A673 (cell line): Measurements from ENCODE around the gene TSKU. TPM values are rescaled to one million over a fixed set of nuclear protein-coding genes. Genes with fewer than 3 reads are reported as not detected.

ENCODE experiments used
- BruUV-seq: library from RNA; stranded (reverse); fragments of 400-500 nt; replicated peaks from 2 replicates; lab custom pipeline; 2021; lab: Mats Ljungman, UMichigan
- CTCF ChIA-PET: fragments of 300-600 bp; sonication (Branson Sonifier 250); formaldehyde crosslinking; loops from one replicate; lab custom pipeline; 2022; ENCODE audit warnings: antibody characterized with exemption; lab: Charles Lee
- POLR2A ChIA-PET: fragments of 300-600 bp; sonication (Branson Sonifier 250); formaldehyde crosslinking; loops from one replicate; lab custom pipeline; 2022; ENCODE audit warnings: antibody characterized with exemption; ENCODE audit not compliant: low non-redundant PET; lab: Charles Lee
- DNase-seq: peaks from one replicate; pipeline ENCODE4 v3.0.0-alpha.2; 2015; ENCODE audit warnings: low spot score
- H3K27ac ChIP-seq: fragments of 200-600 bp; sonication (generic); 2 replicates; pipeline ENCODE4 v1.5.1; 2016; ENCODE audit warnings: mixed run types, low read depth, mild to moderate bottlenecking, mixed read lengths, antibody characterized with exemption, low read length; ENCODE audit not compliant: poor library complexity, severe bottlenecking
- H3K27me3 ChIP-seq: fragments of 200-600 bp; sonication (generic); replicated peaks from 2 replicates; pipeline ENCODE4 v1.6.1; 2017; ENCODE audit warnings: mixed run types, low read depth, mild to moderate bottlenecking, mixed read lengths, antibody characterized with exemption, low read length; ENCODE audit not compliant: insufficient read depth, poor library complexity
- H3K36me3 ChIP-seq: fragments of 200-600 bp; sonication (generic); 2 replicates; pipeline ENCODE4 v1.6.1; 2016; ENCODE audit warnings: mixed run types, mild to moderate bottlenecking, mixed read lengths, antibody characterized with exemption, low read length; ENCODE audit not compliant: insufficient read depth, poor library complexity, severe bottlenecking
- H3K4me1 ChIP-seq: fragments of 200-600 bp; sonication (generic); 2 replicates; pipeline ENCODE4 v1.6.1; 2017; ENCODE audit warnings: mixed run types, mild to moderate bottlenecking, mixed read lengths, antibody characterized with exemption, low read length; ENCODE audit not compliant: insufficient read depth, poor library complexity, severe bottlenecking
- H3K4me3 ChIP-seq: fragments of 200-600 bp; sonication (generic); 2 replicates; pipeline ENCODE4 v1.5.1; 2016; ENCODE audit warnings: low read depth, mixed run types, mild to moderate bottlenecking, mixed read lengths, low read length; ENCODE audit not compliant: poor library complexity, severe bottlenecking
- H3K9me3 ChIP-seq: fragments of 200-600 bp; sonication (generic); 2 replicates; pipeline ENCODE4 v1.6.1; 2016; ENCODE audit warnings: mixed run types, low read depth, mild to moderate bottlenecking, mixed read lengths, antibody characterized with exemption, low read length; ENCODE audit not compliant: poor library complexity, severe bottlenecking
- CTCF ChIP-seq: fragments of 300-800, 200-600 bp; sonication (generic); conservative IDR thresholded peaks from 2 replicates; pipeline ENCODE4 v1.5.1; 2017; ENCODE audit warnings: low read depth, mild to moderate bottlenecking, antibody characterized with exemption, low read length, moderate library complexity, mixed read lengths
- EZH2 ChIP-seq: fragments of 200-600 bp; sonication (generic); IDR thresholded peaks from 2 replicates; pipeline ENCODE4 v1.6.1; 2017; ENCODE audit warnings: borderline replicate concordance, low read depth, mild to moderate bottlenecking, mixed read lengths, antibody characterized with exemption, low read length; ENCODE audit not compliant: poor library complexity, severe bottlenecking
- intact Hi-C: fragments of 100-400 bp; cut with micrococcal nuclease; formaldehyde crosslinking; loops from one replicate; pipeline ENCODE4 v1.10.0; 2022; ENCODE audit not compliant: unreplicated experiment
- total RNA-seq: library from RNA; stranded (reverse); gene quantifications from 2 replicates; pipeline ENCODE4 v1.2.3, GENCODE V29; 2021

Gene TSKU
- total RNA-seq, 1 experiment from 2014 or later: 25.3 TPM

DNA sequence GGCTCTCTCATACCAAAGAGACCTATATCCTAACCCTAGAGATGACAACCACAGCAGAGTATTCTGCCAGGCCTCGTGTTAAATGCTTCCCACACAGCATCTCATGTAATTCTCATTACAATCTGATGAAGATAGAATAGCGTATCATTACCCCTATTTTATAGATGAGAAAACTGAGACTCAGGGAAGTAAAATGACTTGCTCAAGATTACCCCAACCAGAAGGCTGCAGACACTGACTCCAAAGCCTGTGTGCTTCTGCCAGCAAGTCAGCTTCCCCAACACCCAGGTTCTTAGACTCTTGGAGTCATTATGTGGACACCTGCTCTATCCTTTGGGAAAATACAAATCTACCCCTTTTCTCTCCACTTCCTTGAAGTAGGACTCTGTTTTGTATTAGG lies 23.6 kb upstream of the TSKU start:
- POLR2A ChIA-PET: no interaction called here
- BruUV-seq: no TSS peak
- intact Hi-C loops: no loop called here
- Histone ChIP-seq H3K27ac (no peak overlapping the region), H3K9me3 (no peaks in the 10 kb centered on the region), H3K27me3 (no peaks in the 10 kb centered on the region), H3K4me1 (peaks cover 12% of the 10 kb centered on the region), H3K36me3 (no peaks in the 10 kb centered on the region), H3K4me3 (no peak overlapping the region)
- CTCF ChIA-PET: no interaction called here
- TF ChIP-seq CTCF (no peak), EZH2 (no peak)
- no peak for DNase-seq

- Histone ChIP-seq H3K9me3 (no peaks in the 10 kb centered on the region), H3K36me3 (no peaks in the 10 kb centered on the region), H3K27me3 (no peaks in the 10 kb centered on the region), H3K4me1 (peaks cover 12% of the 10 kb centered on the region), H3K27ac (no peak overlapping the region), H3K4me3 (no peak overlapping the region)
- ChIA-PET CTCF (no interaction called here), POLR2A (no interaction called here)
- BruUV-seq: no TSS peak
- TF ChIP-seq CTCF (no peak), EZH2 (no peak)
- DNase-seq: no peak
- intact Hi-C loops: no loop called here
Measured at GRCh38 chr11:76760236-76760635, 22.9 kb upstream of the TSKU start.

DNA sequence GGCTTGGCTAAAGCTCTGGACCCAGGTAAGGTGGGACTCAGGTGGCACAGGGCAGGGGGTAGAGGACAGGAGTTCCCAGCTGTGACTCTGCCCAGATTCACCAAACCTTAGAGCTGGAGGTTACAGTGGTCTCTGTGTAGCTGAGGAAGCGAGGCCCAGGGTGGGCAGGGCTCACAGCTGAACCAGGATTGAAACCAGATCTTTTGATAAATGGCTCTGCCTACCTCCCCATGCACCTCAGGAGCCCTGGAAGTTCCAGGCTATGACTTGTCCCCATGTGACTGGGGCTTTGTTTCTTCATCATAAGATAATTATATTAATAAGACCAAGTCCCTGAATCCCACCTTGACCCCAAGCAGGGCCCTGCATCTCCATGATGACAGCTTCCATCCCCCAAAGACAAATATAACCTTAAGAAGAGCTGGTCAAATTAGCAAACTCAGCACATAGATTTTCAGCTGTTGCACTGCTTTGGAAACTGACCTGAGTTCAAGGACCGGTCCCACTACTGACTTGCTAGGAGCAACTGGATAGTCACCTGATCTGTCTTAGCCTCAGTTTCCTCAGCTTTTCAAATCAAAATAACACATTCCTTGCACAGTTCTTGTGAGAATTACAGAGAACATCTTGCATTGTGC lies 21.3 kb upstream of the TSKU start:
- ChIA-PET CTCF (no interaction called here), POLR2A (no interaction called here)
- no peaks in the 10 kb centered on the region for H3K27me3 ChIP-seq
- H3K36me3 ChIP-seq: no peaks in the 10 kb centered on the region
- no peak overlapping the region for H3K27ac ChIP-seq
- no peaks in the 10 kb centered on the region for H3K9me3 ChIP-seq
- TF ChIP-seq CTCF: no peak
- no peak for TF ChIP-seq EZH2
- DNase-seq: no peak
- intact Hi-C loops: no loop called here
- no peak overlapping the region for H3K4me3 ChIP-seq
- peaks cover 6% of the 10 kb centered on the region for H3K4me1 ChIP-seq
- no TSS peak for BruUV-seq
